GM21528 (cell line): ENCODE data around the gene TMEM40.

Experiments
- ATAC-seq: cut with Tn5 transposase; IDR thresholded peaks from one replicate; pipeline ENCODE4 v1.9.1; 2021; ENCODE audit warnings: mild to moderate bottlenecking, moderate library complexity; ENCODE audit not compliant: unreplicated experiment, low FRiP score

Gene TMEM40

DNA sequence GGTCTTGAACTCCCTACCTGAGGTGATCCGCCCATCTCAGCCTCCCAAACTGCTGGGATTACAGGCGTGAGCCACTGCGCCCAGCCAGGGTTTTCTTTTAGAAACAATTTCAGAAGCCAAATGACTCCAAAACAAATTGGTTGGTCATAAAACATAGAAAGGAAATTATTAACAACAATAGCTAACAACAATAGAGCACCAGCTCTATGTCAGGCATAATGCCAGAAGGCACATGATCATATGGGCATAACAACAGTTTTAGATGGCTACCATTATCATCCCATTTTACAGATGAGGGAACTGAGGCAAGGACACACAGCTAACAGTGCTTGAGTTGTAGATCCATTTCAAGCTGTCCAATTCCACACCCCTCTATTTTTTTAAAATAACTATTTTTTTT is 73.0 kb downstream of the TMEM40 start:
- no peak for ATAC-seq
